Spleen (tissue), 7 donors: ENCODE results near the gene MCL1.

Experiments
- POLR2A ChIP-seq, 3 donors: fragments of 450-650 bp; IDR thresholded peaks; one replicate each; pipeline ENCODE4 v1.5.1; 2017; ENCODE audit warnings: antibody characterized with exemption in 3 of 3, mild to moderate bottlenecking in 1 of 3
- POLR2AphosphoS5 ChIP-seq, 3 donors: sonication (generic); formaldehyde crosslinking; IDR thresholded peaks; one replicate each; pipeline ENCODE4 v1.5.1; 2017; ENCODE audit warnings: antibody characterized with exemption in 3 of 3
- TF ChIP-seq, protein P1 (sequence below), 11 experiments: fragments of 200-600 bp in 7 of 11; fragments of 450-650 bp in 4 of 11; sonication (generic) in 4 of 11; IDR thresholded peaks in 8 of 11; conservative IDR thresholded peaks in 3 of 11; 1 replicate in 7 of 11; 2 replicates in 4 of 11; pipeline versions ENCODE4 v1.4.0 to v1.8.0; 2016 to 2021; ENCODE audit warnings: antibody characterized with exemption in 11 of 11, inconsistent platforms in 4 of 11, mild to moderate bottlenecking in 1 of 11
- donor health status: DM: no; HTN: no; CAD: no; lungs with moderate emphysema.
- donor health status: DM: no; HTN: no; CAD: no.
- donor health status: DM: no; HTN: no; CAD: no.

- no peak for TF ChIP-seq POLR2A (IDR thresholded peaks at IDR 0.05)
- TF ChIP-seq, protein P1, sequence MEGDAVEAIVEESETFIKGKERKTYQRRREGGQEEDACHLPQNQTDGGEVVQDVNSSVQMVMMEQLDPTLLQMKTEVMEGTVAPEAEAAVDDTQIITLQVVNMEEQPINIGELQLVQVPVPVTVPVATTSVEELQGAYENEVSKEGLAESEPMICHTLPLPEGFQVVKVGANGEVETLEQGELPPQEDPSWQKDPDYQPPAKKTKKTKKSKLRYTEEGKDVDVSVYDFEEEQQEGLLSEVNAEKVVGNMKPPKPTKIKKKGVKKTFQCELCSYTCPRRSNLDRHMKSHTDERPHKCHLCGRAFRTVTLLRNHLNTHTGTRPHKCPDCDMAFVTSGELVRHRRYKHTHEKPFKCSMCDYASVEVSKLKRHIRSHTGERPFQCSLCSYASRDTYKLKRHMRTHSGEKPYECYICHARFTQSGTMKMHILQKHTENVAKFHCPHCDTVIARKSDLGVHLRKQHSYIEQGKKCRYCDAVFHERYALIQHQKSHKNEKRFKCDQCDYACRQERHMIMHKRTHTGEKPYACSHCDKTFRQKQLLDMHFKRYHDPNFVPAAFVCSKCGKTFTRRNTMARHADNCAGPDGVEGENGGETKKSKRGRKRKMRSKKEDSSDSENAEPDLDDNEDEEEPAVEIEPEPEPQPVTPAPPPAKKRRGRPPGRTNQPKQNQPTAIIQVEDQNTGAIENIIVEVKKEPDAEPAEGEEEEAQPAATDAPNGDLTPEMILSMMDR (IDR thresholded peaks at IDR 0.05 in 8 of 11, conservative IDR thresholded peaks at IDR 0.05 in 3 of 11) = no peak
- no peak for TF ChIP-seq POLR2AphosphoS5 (IDR thresholded peaks at IDR 0.05)
These were observed 4.3 kb downstream of the MCL1 start for GRCh38 chr1:150575072-150575489.
